HFFc6 (cell line): ENCODE data around the gene DUSP9. TPM values are rescaled to one million over a fixed set of nuclear protein-coding genes. Genes with fewer than 3 reads are reported as not detected.

Experiments
- DNase-seq: peaks from one replicate; pipeline ENCODE4 v3.0.0-alpha.2; 2018
- H3K27ac Mint-ChIP-seq: 2 replicates; pipeline ENCODE4 v1.8.0; 2020; ENCODE audit warnings: mild to moderate bottlenecking, mixed read lengths
- H3K27me3 Mint-ChIP-seq: 2 replicates; pipeline ENCODE4 v1.8.0; 2021; ENCODE audit warnings: mild to moderate bottlenecking, moderate library complexity, mixed read lengths; ENCODE audit not compliant: insufficient read depth
- H3K36me3 Mint-ChIP-seq: 2 replicates; pipeline ENCODE4 v1.8.0; 2021; ENCODE audit warnings: low read depth, mixed read lengths
- H3K4me1 Mint-ChIP-seq: 2 replicates; pipeline ENCODE4 v1.8.0; 2020; ENCODE audit warnings: low read depth, mixed read lengths
- H3K4me3 Mint-ChIP-seq: 2 replicates; pipeline ENCODE4 v1.8.0; 2020; ENCODE audit warnings: mild to moderate bottlenecking, moderate library complexity, mixed read lengths
- H3K9me3 Mint-ChIP-seq: 2 replicates; pipeline ENCODE4 v1.8.0; 2020; ENCODE audit warnings: mild to moderate bottlenecking, mixed read lengths
- total RNA-seq, 6 experiments: library from RNA; stranded (reverse); fragmentation: NEBNext Ultra II Directional; extraction: Animal tissue kit (Norgen Biotek cat#: 25700); gene quantifications; 2 replicates in 1 of 6; 3 replicates in 5 of 6; pipeline ENCODE4 v1.2.3, GENCODE V29; 2021
- TF ChIP-seq, protein P1 (sequence below): fragments of 200-600 bp; sonication (generic); IDR thresholded peaks from 2 replicates; pipeline ENCODE4 v1.5.0; 2021; ENCODE audit warnings: antibody characterized with exemption, mild to moderate bottlenecking

DUSP9 gene
- total RNA-seq, 6 experiments from 2014 or later, result not detected

GRCh38 chrX:153639177-153640044 lies 7.6 kb upstream of the DUSP9 start:
- H3K4me3 Mint-ChIP-seq, result no peak overlapping the region
- H3K27me3 Mint-ChIP-seq, result peaks cover 17% of the 10 kb centered on the region
- no peaks in the 10 kb centered on the region for H3K9me3 Mint-ChIP-seq
- DNase-seq, result no peak
- no peaks in the 10 kb centered on the region for H3K36me3 Mint-ChIP-seq
- TF ChIP-seq, protein P1, sequence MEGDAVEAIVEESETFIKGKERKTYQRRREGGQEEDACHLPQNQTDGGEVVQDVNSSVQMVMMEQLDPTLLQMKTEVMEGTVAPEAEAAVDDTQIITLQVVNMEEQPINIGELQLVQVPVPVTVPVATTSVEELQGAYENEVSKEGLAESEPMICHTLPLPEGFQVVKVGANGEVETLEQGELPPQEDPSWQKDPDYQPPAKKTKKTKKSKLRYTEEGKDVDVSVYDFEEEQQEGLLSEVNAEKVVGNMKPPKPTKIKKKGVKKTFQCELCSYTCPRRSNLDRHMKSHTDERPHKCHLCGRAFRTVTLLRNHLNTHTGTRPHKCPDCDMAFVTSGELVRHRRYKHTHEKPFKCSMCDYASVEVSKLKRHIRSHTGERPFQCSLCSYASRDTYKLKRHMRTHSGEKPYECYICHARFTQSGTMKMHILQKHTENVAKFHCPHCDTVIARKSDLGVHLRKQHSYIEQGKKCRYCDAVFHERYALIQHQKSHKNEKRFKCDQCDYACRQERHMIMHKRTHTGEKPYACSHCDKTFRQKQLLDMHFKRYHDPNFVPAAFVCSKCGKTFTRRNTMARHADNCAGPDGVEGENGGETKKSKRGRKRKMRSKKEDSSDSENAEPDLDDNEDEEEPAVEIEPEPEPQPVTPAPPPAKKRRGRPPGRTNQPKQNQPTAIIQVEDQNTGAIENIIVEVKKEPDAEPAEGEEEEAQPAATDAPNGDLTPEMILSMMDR, result no peak
- H3K4me1 Mint-ChIP-seq, result no peaks in the 10 kb centered on the region
- no peak overlapping the region for H3K27ac Mint-ChIP-seq

- TF ChIP-seq, protein P1, result no peak
- no peaks in the 10 kb centered on the region for H3K36me3 Mint-ChIP-seq
- H3K4me1 Mint-ChIP-seq, result no peaks in the 10 kb centered on the region
- no peak for DNase-seq
- H3K9me3 Mint-ChIP-seq, result no peaks in the 10 kb centered on the region
- peaks cover 12% of the 10 kb centered on the region for H3K27me3 Mint-ChIP-seq
- H3K4me3 Mint-ChIP-seq, result no peak overlapping the region
- no peak overlapping the region for H3K27ac Mint-ChIP-seq
Measured at GRCh38 chrX:153640045-153640686, 6.8 kb upstream of the DUSP9 start.

DNA sequence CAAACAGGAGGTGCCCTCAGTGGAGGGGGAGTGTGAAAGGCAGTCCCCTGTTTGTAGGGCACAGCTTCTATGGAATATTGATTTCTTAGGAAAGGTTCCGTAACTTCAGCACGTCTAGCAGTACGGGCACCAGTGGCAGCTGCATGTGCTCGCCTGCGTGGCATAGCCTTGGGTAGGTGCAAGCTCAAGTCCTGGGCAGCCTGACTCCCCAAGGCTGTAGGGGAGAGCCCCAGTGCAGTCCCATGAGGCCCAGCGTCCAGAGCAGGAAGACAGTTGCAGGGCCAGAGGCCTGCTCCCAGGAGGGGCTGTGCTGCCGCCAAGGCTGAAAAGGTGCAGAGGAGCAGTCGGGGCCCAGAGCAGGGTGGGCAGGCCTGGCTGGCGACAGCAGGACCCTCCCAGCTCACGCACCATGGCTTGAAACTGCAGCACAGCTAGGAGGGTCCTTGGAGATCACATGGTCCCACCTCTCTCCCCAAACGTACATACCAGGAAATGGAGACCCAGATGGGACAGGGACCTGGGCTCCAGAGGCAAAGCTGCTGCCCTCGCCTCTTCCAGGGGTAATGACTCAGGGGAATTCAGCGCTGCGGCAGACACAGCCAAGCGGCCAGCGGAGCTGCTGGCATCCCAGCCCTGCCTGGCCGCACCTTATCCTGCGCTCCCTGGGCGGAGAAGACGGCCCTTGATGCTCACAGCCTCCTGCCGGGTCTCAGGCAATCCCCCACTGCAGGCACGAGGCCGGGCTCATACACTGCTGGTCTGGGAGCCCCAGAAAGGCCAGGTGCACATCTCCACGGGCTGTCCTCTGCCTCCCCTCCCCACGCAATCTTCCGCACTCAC lies 6.0 kb upstream of the DUSP9 start:
- Mint-ChIP-seq H3K9me3 (no peaks in the 10 kb centered on the region), H3K27ac (no peak overlapping the region), H3K27me3 (peaks cover 12% of the 10 kb centered on the region), H3K4me1 (no peaks in the 10 kb centered on the region), H3K36me3 (no peaks in the 10 kb centered on the region), H3K4me3 (no peak overlapping the region)
- no peak for DNase-seq
- TF ChIP-seq, protein P1, result no peak

DNA sequence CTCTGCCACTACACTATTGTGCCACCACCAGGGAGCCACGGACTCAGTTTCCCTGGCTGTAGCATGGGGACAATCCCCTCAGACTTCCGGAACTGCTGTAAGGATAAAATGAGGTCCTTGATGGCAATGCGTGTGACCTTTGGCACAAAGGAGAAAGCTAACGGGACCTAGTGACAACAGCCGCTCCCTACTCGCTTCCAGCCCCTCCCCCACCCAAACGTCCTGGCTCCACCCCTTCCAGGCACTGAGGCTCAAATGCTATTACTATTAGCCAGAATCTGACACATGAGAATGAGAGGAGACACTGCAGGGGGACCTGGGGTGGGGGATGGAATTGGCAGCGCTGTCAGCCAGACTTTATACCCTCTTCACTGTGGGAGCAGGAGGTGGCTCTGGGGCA lies 5.4 kb upstream of the DUSP9 start:
- peaks cover 13% of the 10 kb centered on the region for H3K27me3 Mint-ChIP-seq
- no peak overlapping the region for H3K27ac Mint-ChIP-seq
- H3K4me3 Mint-ChIP-seq, result no peak overlapping the region
- H3K4me1 Mint-ChIP-seq, result no peaks in the 10 kb centered on the region
- TF ChIP-seq, protein P1, result no peak
- DNase-seq, result no peak
- H3K9me3 Mint-ChIP-seq, result no peaks in the 10 kb centered on the region
- no peaks in the 10 kb centered on the region for H3K36me3 Mint-ChIP-seq

DNA sequence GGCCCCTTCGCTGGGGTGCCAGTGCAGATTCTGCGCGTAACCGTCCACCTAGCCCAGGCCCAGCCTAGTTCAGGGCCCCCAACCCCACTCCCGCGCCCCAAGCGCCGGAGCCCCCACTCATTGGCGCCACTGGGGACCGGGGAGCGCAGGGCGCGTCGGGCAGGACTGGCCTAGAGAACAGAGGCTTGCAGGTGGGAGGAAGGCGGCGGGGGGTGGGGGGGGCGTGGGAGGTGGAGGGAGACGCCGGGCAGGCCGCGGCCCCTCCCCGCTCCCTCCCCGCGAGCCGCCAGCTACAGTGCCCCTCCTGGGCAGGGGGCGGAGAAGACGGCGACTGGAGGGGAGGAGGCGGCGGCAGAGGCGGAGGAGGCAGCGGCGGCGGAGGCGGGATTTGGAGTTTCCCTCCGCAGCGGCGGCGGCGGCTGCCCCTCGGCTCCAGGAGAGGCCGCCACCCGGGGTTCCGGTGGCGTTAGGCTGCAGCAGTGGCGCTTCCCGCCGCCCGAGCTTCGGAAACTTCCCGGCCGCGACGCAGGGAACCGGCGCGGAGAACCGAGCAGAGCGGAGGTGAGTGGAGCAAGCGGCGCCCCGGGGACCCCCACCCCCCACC lies 4.8 kb upstream of the DUSP9 start:
- TF ChIP-seq, protein P1, result no peak
- H3K27ac Mint-ChIP-seq, result no peak overlapping the region
- no peak for DNase-seq
- peaks cover 13% of the 10 kb centered on the region for H3K27me3 Mint-ChIP-seq
- no peak overlapping the region for H3K4me3 Mint-ChIP-seq
- H3K4me1 Mint-ChIP-seq, result no peaks in the 10 kb centered on the region
- H3K36me3 Mint-ChIP-seq, result no peaks in the 10 kb centered on the region
- H3K9me3 Mint-ChIP-seq, result no peaks in the 10 kb centered on the region
